H1 (cell line): ENCODE data around the gene CST7. TPM values are rescaled to one million over a fixed set of nuclear protein-coding genes. Genes with fewer than 3 reads are reported as not detected.

ENCODE experiments used
- CBX8 ChIP-seq: fragments of 300-800, 300-1000 bp; sonication (generic); IDR thresholded peaks from 2 replicates; pipeline ENCODE4 v1.7.1; 2016; ENCODE audit warnings: low read depth, low read length, borderline replicate concordance
- CHD7 ChIP-seq: fragments of 300-600 bp; sonication (generic); IDR thresholded peaks from 2 replicates; pipeline ENCODE4 v1.7.1; 2012; ENCODE audit warnings: low read length, moderate library complexity, mild to moderate bottlenecking, inconsistent platforms; ENCODE audit not compliant: insufficient replicate concordance
- EGR1 ChIP-seq: IDR thresholded peaks from 2 replicates; pipeline ENCODE4 v1.6.1; 2011; ENCODE audit warnings: low read depth, low read length, borderline replicate concordance
- GABPA ChIP-seq: IDR thresholded peaks from 2 replicates; pipeline ENCODE4 v1.6.1; 2011; ENCODE audit warnings: mild to moderate bottlenecking, low read length, moderate library complexity, borderline replicate concordance; ENCODE audit not compliant: insufficient read depth
- KDM1A ChIP-seq: fragments of 200-600, 300-600 bp; sonication (generic); IDR thresholded peaks from 2 replicates; pipeline ENCODE4 v1.7.1; 2016; ENCODE audit warnings: mild to moderate bottlenecking, low read length, borderline replicate concordance
- KDM5A ChIP-seq: fragments of 200-600 bp; IDR thresholded peaks from 2 replicates; pipeline ENCODE4 v1.7.1; 2012; ENCODE audit warnings: mild to moderate bottlenecking, low read length, inconsistent platforms, mixed read lengths
- NRF1 ChIP-seq: IDR thresholded peaks from 2 replicates; pipeline ENCODE4 v1.6.1; 2011; ENCODE audit warnings: mild to moderate bottlenecking, low read depth, low read length, improper control_type of control experiment
- POLR2AphosphoS5 ChIP-seq: IDR thresholded peaks from 2 replicates; pipeline ENCODE4 v1.6.1; 2011; ENCODE audit warnings: low read depth, low read length
- RAD21 ChIP-seq, 2 experiments: IDR thresholded peaks in 1 of 2; conservative IDR thresholded peaks in 1 of 2; 2 replicates each; pipeline ENCODE4 v1.6.1; 2011; ENCODE audit warnings: low read depth in 2 of 2, low read length in 2 of 2, improper control_type of control experiment in 1 of 2, inconsistent platforms in 1 of 2, mild to moderate bottlenecking in 1 of 2, moderate library complexity in 1 of 2
- SP2 ChIP-seq: IDR thresholded peaks from 2 replicates; pipeline ENCODE4 v1.6.1; 2012; ENCODE audit warnings: mild to moderate bottlenecking, low read length, inconsistent platforms
- SRF ChIP-seq: IDR thresholded peaks from 2 replicates; pipeline ENCODE4 v1.6.1; 2011; ENCODE audit warnings: mild to moderate bottlenecking, low read depth, low read length, moderate library complexity
- TCF12 ChIP-seq: IDR thresholded peaks from 2 replicates; pipeline ENCODE4 v1.6.1; 2011; ENCODE audit warnings: low read depth, mild to moderate bottlenecking, low read length
- polyA plus RNA-seq, 7 experiments: library from polyadenylated mRNA; depleted of rRNA in 3 of 7; stranded (reverse) in 5 of 7; unstranded in 2 of 7; fragments of >200 nt in 5 of 7; fragments of 200-250 nt in 2 of 7; gene quantifications; 1 replicate in 5 of 7; 2 replicates in 1 of 7; 4 replicates in 1 of 7; pipeline versions ENCODE4 v1.2.1 to v1.2.3, GENCODE V29; 2011 to 2013; ENCODE audit warnings: missing spikeins in 2 of 7, mixed read lengths in 2 of 7
- total RNA-seq: library from RNA; stranded (reverse); fragmentation: NEBNext Ultra II Directional; extraction: Animal tissue kit (Norgen Biotek cat#: 25700); gene quantifications from 2 replicates; pipeline ENCODE4 v1.2.1, GENCODE V29; 2021

Gene CST7
- total and polyA plus RNA-seq, 2 of the 8 experiments (the other 6 are each of a cell fraction or from before 2014, with no cell fraction given), result not detected

- TF ChIP-seq CHD7 (no peak), EGR1 (no peak), TCF12 (no peak), POLR2AphosphoS5 (no peak), SP2 (no peak), RAD21 (IDR thresholded peaks at IDR 0.05 in 1 of 2, conservative IDR thresholded peaks at IDR 0.05 in 1 of 2; ENCODE audit: low read depth in 2 of 2, low read length in 2 of 2) (no peak), NRF1 (no peak), CBX8 (no peak), SRF (no peak), GABPA (no peak), KDM5A (no peak), KDM1A (no peak)
These were observed 5.3 kb upstream of the CST7 start (continued) for GRCh38 chr20:24943731-24944130.
